GM21723 (cell line): ENCODE measurements around the gene DSCAML1.
"Not testable (repeated sequence)": the region's sequence is repeated elsewhere in the genome, so short reads cannot be mapped to it uniquely, and the experiment has no call there.

Source experiments
- ATAC-seq: cut with Tn5 transposase; IDR thresholded peaks from one replicate; pipeline ENCODE4 v1.9.1; 2021; ENCODE audit warnings: mild to moderate bottlenecking, moderate library complexity; ENCODE audit not compliant: unreplicated experiment

Gene DSCAML1

GRCh38 chr11:117766026-117766425 lies 31.0 kb downstream of the DSCAML1 start:
- ATAC-seq = no peak

GRCh38 chr11:117765068-117765467 lies 31.9 kb downstream of the DSCAML1 start:
- ATAC-seq = no peak

GRCh38 chr11:117763465-117763864 lies 33.6 kb downstream of the DSCAML1 start:
- ATAC-seq = not testable (repeated sequence)

- no peak for ATAC-seq
Measured at GRCh38 chr11:117761993-117762392, 35.0 kb downstream of the DSCAML1 start.

- ATAC-seq = no peak
Measured at GRCh38 chr11:117759305-117759704, 37.7 kb downstream of the DSCAML1 start.

GRCh38 chr11:117754030-117754429 lies 43.0 kb downstream of the DSCAML1 start:
- no peak for ATAC-seq

- no peak for ATAC-seq
Measured at GRCh38 chr11:117752721-117753237, 44.2 kb downstream of the DSCAML1 start.

GRCh38 chr11:117752071-117752470 lies 44.9 kb downstream of the DSCAML1 start:
- ATAC-seq = no peak

- no peak for ATAC-seq
Measured at GRCh38 chr11:117750916-117751662, 45.9 kb downstream of the DSCAML1 start.

- no peak for ATAC-seq
Measured at GRCh38 chr11:117750357-117750756, 46.7 kb downstream of the DSCAML1 start.

GRCh38 chr11:117749541-117749910 lies 47.5 kb downstream of the DSCAML1 start:
- ATAC-seq = no peak

- no peak for ATAC-seq
Measured at GRCh38 chr11:117748771-117749540, 48.1 kb downstream of the DSCAML1 start.

GRCh38 chr11:117747892-117748291 lies 49.1 kb downstream of the DSCAML1 start:
- ATAC-seq = no peak

GRCh38 chr11:117745346-117745745 lies 51.7 kb downstream of the DSCAML1 start:
- no peak for ATAC-seq

- no peak for ATAC-seq
Measured at GRCh38 chr11:117744471-117745150, 52.4 kb downstream of the DSCAML1 start.

GRCh38 chr11:117743121-117743815 lies 53.7 kb downstream of the DSCAML1 start:
- no peak for ATAC-seq

GRCh38 chr11:117738246-117738957 lies 58.6 kb downstream of the DSCAML1 start:
- ATAC-seq = no peak

GRCh38 chr11:117735350-117735977 lies 61.6 kb downstream of the DSCAML1 start:
- no peak for ATAC-seq

- no peak for ATAC-seq
Measured at GRCh38 chr11:117734601-117735024, 62.4 kb downstream of the DSCAML1 start.

- ATAC-seq = no peak
Measured at GRCh38 chr11:117733316-117733715, 63.7 kb downstream of the DSCAML1 start.
